Hematopoietic multipotent progenitor cell treated with erythropoietin and hydrocortisone succinate and interleukin-3 and kit ligand, for 17 days (in vitro differentiated cells): Measurements from ENCODE around the gene IL22RA1.

ENCODE experiments used
- DNase-seq: peaks from one replicate; pipeline ENCODE4 v3.0.0-alpha.2; 2015; ENCODE audit warnings: low spot score

The IL22RA1 gene

GRCh38 chr1:24096009-24096738 is 46.8 kb downstream of the IL22RA1 start:
- no peak for DNase-seq

GRCh38 chr1:24095140-24095859 is 47.6 kb downstream of the IL22RA1 start:
- DNase-seq: no peak

GRCh38 chr1:24094554-24094953 is 48.4 kb downstream of the IL22RA1 start:
- DNase-seq: no peak

- no peak for DNase-seq
These were observed 49.2 kb downstream of the IL22RA1 start for GRCh38 chr1:24093732-24094131.

GRCh38 chr1:24092979-24093378 is 50.0 kb downstream of the IL22RA1 start:
- DNase-seq: no peak

- no peak for DNase-seq
These were observed 50.9 kb downstream of the IL22RA1 start for GRCh38 chr1:24091971-24092482.

- no peak for DNase-seq
These were observed 52.2 kb downstream of the IL22RA1 start for GRCh38 chr1:24090736-24091135.

- no peak for DNase-seq
These were observed 53.0 kb downstream of the IL22RA1 start for GRCh38 chr1:24089743-24090555.

- DNase-seq: no peak
These were observed 53.8 kb downstream of the IL22RA1 start for GRCh38 chr1:24089027-24089742.

GRCh38 chr1:24086466-24086865 is 56.5 kb downstream of the IL22RA1 start:
- no peak for DNase-seq

GRCh38 chr1:24085546-24085945 is 57.4 kb downstream of the IL22RA1 start:
- no peak for DNase-seq

- no peak for DNase-seq
These were observed 57.9 kb downstream of the IL22RA1 start for GRCh38 chr1:24085007-24085406.

- DNase-seq: no peak
These were observed 58.9 kb downstream of the IL22RA1 start for GRCh38 chr1:24084050-24084449.

GRCh38 chr1:24082372-24082771 is 60.6 kb downstream of the IL22RA1 start:
- DNase-seq: no peak

GRCh38 chr1:24081190-24081589 is 61.8 kb downstream of the IL22RA1 start:
- DNase-seq: no peak

- no peak for DNase-seq
These were observed 62.8 kb downstream of the IL22RA1 start for GRCh38 chr1:24080131-24080530.

GRCh38 chr1:24077278-24077978 is 65.5 kb downstream of the IL22RA1 start:
- no peak for DNase-seq

- no peak for DNase-seq
These were observed 67.0 kb downstream of the IL22RA1 start for GRCh38 chr1:24075946-24076345.

GRCh38 chr1:24075590-24075854 is 67.4 kb downstream of the IL22RA1 start:
- no peak for DNase-seq

GRCh38 chr1:24074817-24075589 is 67.9 kb downstream of the IL22RA1 start:
- no peak for DNase-seq

- DNase-seq: no peak
These were observed 68.7 kb downstream of the IL22RA1 start for GRCh38 chr1:24074196-24074595.
